ENCODE measurements around the gene LMAN2L.

Gene LMAN2L

DNA sequence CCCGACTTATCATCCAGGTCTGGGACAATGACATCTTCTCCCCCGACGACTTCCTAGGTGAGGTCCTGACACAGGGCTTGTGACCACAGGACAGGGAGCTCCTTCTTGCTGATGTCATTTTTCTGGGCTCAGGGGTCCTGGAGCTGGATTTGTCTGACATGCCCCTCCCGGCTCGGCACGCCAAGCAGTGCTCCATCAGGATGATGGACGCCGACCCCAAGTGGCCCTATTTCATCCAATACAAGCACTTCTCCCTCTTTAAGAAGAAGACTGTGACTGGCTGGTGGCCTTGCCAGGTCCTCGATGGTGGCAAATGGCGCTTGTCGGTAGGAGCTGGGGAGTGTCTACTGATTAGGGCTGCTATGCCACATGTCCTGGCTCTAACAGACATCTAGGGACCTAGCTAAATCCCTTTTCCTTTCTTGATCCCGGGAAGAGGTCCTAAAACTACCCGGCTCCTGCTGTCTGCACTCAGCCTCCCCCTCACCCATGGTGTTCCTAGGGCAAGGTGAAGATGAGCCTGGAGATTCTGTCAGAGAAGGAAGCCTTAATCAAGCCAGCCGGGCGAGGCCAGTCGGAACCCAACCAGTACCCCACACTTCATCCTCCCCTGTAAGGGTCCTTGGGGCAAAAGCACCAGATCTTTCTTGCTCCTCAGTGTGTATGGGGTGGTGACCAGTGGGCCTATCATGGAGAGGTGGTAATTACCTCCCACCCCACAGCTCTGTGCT, 36.7 kb downstream of the LMAN2L start:
- no peak for DNase-seq (ENCODE audit: low spot score)

DNA sequence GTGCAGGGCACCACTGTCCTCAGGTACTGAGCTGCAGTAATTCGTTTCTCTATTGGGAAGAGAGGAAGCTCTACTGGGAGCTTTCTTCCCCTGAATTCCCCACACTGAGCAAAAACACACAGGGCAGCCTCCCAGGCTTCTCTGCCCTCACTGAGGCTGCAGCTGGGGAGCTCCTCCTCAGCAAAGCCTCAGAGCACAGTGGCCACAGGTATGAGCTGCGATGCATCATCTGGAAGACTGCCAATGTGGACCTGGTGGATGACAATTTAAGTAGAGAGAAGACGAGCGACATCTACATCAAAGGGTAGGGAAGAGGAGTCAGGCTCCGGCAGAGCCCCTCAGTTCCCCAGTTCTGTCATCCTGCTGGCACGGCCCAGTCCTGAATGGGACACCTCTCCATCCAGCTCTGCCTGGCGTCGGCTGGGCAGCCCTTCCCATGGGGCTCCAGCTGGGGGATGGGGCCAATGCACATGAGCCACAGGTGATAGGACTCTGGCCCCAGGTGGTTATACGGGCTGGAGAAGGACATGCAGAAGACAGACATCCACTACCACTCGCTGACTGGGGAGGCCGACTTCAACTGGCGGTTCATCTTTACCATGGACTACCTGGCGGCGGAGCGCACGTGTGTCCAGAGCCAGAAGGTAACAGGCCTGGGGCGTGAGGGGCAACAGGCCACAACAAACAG, 37.6 kb downstream of the LMAN2L start:
- no peak for DNase-seq (ENCODE audit: low spot score)

DNA sequence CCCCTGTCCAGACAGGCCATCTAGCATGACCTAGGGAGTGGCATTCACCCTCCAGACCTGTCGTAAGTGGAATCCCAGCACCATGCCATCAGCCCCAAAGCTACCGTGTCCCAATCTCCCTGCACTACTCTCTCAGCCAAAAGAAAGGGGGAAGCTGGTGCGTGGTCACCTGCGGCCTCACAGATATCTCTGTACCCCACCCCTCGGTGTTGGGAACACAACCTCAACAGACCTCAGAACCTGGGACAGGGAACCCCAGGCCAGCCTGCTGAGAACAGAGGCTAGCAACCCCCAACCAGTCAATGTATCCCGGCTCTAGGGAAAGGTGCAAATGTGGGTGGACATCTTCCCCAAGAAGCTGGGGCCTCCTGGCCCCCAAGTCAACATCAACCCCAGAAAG, 38.2 kb downstream of the LMAN2L start:
- DNase-seq (ENCODE audit: low spot score): no peak

DNA sequence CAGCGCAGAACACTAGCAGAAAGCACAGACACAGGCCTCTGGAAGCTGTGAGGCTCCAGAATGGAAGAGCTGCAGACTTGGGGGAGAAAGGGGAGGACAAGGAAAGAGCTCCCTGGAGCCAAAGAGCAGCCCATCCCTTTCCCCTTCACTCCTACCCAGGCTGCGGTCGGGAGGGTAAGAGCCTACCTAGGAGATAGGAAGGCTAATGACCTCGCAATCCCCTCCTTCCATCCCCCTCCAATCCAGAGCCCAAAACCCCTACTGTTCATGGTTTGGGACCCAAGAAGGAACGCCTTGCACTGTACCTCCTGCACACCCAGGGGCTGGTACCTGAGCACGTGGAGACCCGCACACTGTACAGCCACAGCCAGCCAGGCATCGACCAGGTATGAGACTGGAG, 39.8 kb downstream of the LMAN2L start:
- no peak for DNase-seq (ENCODE audit: low spot score)

DNA sequence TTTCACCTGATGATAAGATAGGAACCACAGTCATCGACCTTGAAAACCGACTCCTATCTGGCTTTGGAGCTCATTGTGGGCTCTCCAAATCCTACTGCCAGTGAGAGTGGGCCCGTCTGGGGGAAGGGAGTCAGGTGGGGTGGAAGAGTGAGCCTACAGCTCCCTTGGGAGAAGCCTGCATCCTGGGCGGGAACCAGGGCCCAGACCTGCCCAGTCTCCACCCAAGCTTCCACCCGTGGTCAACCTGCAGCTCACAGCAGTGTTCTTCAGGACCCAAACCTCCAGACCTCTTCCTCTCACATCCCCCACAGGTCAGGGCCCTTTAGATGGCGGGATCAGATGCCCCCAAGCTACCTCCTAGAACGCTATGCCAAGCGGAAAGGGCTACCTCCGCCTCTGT, 40.2 kb downstream of the LMAN2L start:
- DNase-seq (ENCODE audit: low spot score): no peak

DNA sequence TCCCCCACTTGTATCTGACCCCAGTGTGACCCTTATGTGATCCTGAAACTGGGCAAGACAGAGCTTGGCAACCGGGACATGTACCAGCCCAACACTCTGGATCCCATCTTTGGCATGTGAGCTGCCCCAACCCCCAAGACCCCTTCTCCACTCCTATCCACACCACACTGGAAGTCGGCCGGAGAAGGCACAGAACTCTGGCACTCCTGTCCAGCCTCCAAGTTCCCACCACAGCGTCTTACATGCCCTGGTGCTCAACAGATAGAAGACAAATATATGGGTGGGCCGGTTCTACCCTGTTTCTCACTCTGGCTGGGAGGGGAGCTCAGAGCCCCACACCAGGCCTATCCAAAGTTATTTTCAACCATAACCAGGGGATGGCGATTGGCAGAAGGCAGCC, 40.8 kb downstream of the LMAN2L start:
- DNase-seq (ENCODE audit: low spot score): no peak

DNA sequence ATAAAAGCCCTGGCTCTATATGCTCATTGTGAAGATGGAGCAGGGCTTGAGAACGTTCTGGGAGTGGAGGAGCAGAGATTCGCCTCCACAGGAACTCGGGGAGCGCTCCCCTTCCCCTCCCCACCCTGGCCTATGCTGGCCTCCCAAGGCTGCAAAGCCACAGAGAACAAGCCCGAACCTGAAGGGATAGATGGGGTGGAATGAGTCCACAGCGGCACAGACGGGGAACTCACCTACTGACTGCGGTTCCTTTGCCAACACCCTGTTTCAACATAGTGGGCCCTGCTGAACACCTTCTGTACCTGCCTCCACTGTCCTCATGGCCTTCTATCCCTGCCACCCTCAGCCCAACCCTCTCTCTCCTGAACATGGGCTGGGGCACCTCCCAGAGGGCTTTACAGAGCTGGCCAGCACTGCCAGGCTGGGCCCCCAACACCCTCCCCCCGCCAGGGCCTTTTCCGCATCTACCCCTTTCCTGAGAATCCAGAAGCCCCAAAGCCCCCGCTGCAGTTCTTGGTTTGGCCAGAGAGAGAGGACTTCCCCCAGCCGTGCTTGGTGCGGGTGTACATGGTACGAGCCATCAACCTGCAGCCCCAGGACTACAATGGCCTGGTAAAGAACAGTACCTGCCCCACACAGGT, 41.5 kb downstream of the LMAN2L start:
- no peak for DNase-seq (ENCODE audit: low spot score)

DNA sequence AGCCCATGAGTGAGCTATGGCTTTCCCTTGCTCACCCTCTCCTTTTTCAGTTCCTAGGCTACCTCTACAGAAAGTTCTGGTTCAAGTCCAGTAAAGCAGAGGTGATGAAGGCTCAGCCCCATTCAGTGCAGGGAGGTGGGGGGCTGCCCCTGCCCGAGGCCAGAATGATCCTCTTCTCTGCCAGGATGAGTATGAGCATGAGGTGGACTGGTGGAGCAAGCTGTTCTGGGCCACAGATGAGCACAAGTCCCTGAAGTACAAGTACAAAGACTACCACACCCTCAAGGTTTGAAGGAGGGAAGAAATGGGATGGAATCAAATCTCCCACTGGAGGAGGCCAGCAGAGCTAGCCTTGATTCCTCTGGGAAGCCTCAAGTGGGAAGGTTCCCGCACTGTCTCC, 42.4 kb downstream of the LMAN2L start:
- DNase-seq (ENCODE audit: low spot score): no peak

DNA sequence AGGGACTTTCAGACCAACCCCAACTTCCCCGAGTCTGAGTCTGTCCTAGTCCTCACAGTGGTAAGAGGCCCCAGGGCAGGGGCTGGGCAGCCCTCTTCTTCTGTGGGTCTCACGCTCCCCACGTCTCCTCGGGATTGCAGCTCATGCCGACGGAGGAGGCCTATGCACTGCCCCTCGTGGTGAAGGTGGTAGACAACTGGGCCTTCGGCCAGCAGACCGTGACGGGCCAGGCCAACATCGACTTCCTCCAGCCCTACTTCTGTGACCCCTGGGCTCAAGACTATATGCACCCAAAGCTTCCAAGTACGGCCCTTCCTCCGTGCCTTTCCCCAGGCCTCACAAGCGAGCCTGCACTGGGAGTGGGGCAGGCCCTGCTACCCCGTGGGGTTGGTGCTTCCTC, 44.3 kb downstream of the LMAN2L start:
- DNase-seq (ENCODE audit: low spot score): no peak

DNA sequence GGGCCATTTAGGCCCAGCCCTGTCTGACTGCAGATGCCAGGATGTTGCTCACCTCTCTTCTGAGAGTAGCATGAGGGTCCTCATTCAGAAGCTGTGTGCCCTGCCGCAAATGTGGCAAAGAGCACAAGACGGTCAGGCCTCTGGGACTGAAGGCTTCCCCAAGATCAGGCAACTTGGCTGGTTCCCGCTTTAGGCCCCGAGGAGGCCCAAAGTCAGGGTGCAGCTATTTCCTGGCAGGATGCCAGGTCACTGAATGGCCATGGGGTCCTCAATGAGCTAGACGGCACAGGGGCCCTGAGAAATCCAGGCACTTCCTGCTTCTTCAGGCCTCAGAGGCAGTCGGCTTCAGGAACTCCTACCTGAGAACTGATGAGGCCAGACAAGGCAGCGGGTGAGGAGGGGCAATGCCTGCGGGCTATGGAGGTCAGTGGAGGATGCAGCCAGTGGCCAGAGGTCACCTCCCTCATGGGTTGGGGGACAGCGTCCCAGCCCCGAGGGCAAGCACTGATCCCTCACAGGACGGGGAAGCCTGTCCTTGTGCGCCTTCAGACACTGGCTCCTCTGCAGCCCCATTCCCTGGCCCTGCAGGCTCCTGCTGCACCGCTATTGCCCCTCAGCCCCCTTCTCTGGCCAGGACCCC, 44.9 kb downstream of the LMAN2L start:
- DNase-seq (ENCODE audit: low spot score): no peak

DNA sequence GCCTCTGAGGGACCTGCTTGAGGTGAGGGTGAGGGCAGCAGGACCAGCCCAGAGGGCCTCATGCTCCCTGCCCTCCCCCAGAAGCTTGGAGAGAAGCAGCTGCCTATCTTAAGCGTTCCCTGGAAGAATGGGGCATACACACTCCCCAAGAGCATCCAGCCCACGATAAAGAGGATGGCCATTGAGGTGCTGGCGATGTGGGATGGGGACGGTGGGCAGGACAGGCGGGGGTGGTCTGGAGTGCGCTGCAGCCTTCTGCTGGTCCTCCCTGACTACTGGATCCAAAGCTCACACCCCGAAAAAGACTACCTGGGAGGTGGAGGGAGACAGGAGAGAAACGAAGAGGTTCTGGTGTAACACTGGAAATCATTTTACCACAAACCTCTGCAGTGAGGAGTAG, 45.6 kb downstream of the LMAN2L start:
- DNase-seq (ENCODE audit: low spot score): no peak

DNA sequence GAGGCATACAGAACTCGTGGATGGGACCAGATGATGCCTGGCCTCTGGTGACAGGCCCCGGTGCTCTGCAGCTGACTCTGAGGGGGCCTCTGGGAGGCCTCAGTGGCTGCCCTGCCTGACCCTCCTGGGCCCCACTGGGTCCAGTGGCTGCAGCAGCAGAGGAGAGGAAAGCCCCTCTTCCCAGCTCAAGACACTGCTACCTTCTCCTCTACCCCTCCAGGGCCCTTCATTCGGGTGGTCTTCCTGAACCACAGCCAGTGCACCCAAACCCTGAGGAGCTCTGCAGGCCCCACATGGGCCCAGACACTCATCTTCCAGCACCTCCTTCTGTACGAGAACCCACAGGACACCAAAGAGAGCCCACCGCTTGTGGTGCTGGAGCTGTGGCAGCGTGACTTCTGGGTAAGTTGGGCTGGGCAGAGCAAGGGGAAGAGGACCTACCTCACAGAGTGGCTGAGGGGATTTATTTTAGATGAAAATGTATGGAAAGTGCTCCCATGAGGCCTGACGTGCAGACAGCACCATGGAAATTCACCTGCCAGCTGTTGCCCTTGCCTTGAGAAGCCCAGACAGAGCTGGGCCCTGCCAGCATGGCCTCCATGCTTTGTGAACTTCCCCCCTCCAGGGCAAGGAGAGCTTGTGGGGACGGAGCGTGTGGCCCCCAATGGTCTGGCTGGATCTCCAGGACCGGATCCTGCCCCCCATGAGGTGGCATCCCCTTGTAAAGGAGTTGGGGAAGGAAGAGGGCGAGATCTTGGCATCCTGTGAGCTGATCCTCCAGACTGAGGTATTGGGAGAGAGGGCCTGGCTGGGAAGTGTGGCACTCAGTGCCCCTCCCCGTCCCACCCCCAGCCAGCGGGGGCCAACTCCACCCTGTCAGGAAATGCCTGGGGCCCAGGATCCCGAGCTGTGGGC, 46.3 kb downstream of the LMAN2L start:
- no peak for DNase-seq (ENCODE audit: low spot score)

DNA sequence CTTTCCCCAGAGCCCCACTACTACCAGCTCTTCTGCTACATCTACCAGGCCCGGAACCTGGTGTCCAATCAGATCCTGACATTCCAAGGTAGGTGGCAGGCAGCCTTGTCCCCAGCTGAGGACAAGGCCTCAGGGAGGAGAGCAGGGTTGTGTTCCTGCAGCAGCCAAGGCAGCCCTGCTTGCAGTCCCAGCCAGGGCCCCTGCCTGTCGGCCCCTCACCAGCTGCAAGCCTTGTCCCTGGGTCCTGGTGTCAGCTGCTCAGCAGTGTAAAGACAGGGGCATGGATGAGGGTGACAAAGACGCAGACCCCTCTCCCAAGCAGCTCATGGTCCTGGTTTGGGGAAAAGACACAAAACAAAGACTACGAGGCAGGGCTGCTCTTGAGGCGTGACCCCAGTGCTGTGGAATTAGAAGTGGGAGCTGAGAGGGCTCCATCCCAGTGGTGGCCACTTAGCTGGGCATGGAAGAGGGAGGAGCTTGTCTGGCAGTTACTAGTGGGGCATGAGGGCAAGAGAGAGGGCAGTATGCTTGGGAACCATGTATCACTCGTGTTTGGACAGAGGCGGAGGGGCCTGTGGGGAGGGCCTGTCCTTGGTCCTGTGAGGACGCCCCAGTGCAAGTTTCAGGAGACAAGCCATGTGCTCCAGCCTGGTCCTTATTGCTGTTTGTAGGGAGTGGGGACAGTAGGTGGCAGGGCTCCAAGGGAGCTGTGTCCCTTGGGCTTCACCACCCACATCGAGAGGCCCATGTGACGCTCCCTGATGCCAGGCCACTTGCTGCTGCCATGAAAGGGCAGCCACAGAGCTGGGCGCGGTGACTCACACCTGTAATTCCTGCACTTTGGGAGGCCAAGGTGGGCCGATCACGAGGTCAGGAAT, 47.5 kb downstream of the LMAN2L start:
- DNase-seq (ENCODE audit: low spot score): no peak

DNA sequence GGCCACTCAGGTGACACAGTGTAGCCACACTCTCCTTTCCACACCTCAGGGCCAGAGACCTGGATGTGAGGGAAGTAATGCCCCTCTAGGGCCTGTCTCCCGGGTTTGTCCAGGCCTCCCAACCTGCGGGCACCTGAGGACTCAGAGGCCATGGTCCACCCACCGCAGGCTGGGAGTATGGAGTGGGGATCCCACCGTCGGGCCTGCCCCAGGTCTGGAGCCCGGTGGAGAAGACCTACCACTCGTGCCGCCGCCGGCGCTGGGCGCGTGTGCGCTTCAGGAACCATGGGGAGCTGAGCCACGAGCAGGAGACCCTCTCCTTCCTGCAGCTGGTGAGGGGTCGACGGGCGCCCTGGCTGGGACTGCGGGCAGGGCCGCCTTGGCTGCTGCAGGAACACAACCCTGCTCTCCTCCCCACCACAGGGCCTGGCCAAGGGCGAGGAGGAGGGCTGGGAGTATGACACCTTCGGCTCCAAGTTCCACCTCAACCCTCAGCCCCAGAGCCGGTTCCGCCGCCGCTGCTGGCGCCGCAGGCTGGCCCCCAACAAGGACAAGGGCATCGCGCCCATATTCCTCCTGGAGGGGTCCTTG, 48.7 kb downstream of the LMAN2L start:
- no peak for DNase-seq (ENCODE audit: low spot score)

DNA sequence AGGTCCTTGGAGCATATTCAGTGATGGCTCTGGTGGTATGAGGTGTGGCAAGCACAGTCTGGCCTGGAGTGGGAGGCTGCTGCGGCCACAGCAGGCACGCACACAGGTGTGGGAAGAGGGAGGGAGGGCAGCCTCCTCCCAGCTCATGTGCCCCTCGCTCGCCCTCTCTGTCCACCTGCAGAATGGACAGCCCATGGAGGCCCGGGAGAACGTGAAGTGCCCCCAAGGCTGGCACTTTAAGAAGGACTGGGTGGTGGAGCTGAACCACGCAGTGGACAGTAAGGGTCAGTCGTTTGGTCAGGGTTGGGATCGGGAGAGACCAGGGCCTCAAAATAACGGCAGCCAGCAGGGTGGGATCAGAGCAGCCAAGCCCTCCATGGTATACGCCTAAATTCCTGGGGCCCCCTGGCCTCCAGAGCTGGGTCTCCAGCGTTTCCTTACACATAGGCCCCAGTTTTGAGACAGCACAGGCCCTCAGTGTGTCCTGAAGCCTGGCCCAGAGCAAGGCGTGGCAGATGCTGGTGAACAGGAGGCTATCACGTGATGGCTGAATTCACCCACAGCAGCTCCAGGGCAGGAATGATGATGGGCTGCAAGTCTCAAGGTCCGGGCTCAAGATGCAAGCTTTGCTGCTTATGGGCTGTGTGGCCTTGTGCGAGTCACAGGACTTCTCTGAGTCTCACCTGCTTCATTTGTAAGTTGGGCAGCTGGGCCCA, 49.4 kb downstream of the LMAN2L start:
- no peak for DNase-seq (ENCODE audit: low spot score)

DNA sequence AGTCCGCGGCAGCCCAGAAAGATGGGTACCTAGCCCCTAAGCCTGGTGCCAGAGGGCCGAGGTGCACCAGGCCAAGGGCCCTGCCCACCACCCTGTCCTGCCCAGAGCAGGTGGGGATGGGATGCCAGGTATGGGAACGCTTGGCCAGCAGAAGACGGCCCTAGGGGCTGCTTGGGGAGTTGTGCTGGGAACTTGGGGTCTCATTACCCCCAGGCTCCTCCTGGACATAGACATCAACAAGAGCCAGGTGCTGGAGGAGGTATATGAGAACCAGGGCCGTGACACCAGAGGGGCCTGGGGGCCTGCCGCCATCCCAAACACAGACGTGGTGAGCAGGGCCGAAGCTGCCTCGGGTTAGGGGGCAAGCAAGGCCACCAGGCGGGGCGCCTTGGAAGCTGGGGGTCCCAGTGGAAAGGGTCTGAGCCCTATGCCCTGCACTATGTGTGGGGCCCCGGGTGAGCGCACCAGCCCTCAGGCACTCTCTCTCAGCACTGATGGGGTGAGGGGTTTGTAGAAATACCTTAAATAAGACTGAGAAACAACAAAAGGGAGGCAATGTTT, 50.4 kb downstream of the LMAN2L start:
- no peak for DNase-seq (ENCODE audit: low spot score)

DNA sequence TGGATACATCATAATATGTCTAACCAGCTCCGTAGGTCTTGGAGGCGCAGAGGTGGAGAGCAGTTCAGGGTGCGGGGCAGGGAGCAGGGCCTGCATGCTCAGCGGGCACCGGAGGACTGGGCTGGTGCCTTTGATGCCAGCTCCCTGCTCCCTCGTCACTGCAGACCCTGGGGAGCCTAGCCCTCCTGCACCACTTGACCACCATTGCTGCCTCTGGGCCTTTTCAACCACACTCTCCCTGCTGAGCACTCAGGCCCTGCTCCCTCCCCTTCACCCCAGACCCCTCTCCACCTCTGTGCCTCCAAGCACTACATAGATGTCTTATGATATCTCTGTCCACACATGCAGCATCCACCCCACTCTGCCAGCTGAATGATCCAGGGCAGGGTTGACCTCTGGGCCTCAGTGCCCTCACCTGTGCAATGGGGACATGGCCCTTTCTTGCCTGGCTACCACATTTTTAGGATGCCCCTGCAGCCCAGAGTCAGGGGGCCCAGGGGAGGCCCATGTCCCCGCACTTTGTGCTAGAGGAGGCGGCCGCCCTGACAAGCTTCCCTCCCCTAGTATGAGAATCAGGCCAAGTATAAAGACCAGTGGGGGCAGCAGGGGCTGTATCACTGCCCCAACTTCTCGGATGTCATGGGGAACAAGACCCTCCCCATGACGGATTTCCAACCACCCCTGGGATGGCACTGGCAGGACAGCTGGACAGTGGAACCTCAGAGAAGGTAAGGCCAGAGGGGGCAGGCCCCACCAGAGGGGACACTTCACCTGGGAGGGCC, 51.0 kb downstream of the LMAN2L start:
- no peak for DNase-seq (ENCODE audit: low spot score)

All from NAMALWA (cell line).